Measurements from ENCODE around the gene OPCML. TPM values are rescaled to one million over a fixed set of nuclear protein-coding genes. Genes with fewer than 3 reads are reported as not detected.
A peak's percentile ranks its signal among the peaks of the same experiment; 100 is the strongest.

OPCML gene
- total RNA-seq (not detected), total RNA-seq (0 to 0.12 (median 0) reads per million in 29 experiments)
- not detected for total RNA-seq (2013)

- Mint-ChIP-seq H3K27ac (peak within 1 kb of the TSS in 1 of 2 donors; percentile 39), H3K9me3 (peaks cover 0 to 5% (median 0%) of the 10 kb centered on the region in 3 donors), H3K4me3 (no peak within 1 kb of the TSS), H3K36me3 (no peaks in the 10 kb centered on the region), H3K27me3 (peaks cover 45 to 56% of the 10 kb centered on the region in 2 donors), H3K4me1 (no peaks in the 10 kb centered on the region)
- Histone ChIP-seq H3K4me1 (ENCODE audit: control insufficient read depth in 1 of 2, extremely low read depth in 1 of 2, insufficient read depth in 2 of 2, low read length in 2 of 2) (no peaks in the 10 kb centered on the region), H3K27ac (ENCODE audit: low read length) (no peak within 1 kb of the TSS), H3K9me3 (no peaks in the 10 kb centered on the region), H3K4me3 (ENCODE audit: control insufficient read depth in 1 of 2, extremely low read depth in 1 of 2, low read length in 1 of 2) (no peak within 1 kb of the TSS), H3K36me3 (ENCODE audit: control insufficient read depth in 2 of 2, extremely low read depth in 1 of 2, insufficient read depth in 1 of 2, low read length in 1 of 2) (no peaks in the 10 kb centered on the region), H3K27me3 (replicated peaks in 1 of 2; ENCODE audit: control insufficient read depth in 2 of 2, extremely low read depth in 1 of 2, insufficient read depth in 2 of 2, low read length in 1 of 2) (peaks cover 13 to 40% of the 10 kb centered on the region in 2 experiments)
- 5% methylated on average over 19 of the region's 27 CpGs for WGBS (ENCODE audit: insufficient coverage)
- POLR2A ChIA-PET, result interaction anchor here in 1 of 2 donors (0.6 kb wide), 1 partner anchor 162 kb away, joined by 4 read pairs; no protein-coding TSS in a partner anchor
- ATAC-seq (replicated peaks in 1 of 4) (no peak), DNase-seq (no peak)
- CTCF ChIA-PET, result no interaction called here
Observed at GRCh38 chr11:133531971-133532651, at the start of gene OPCML. Gene OPCML (minus strand): TSS chr11:133532501.

GRCh38 chr11:133581091-133581490 is 48.8 kb upstream of the OPCML start:
- Mint-ChIP-seq H3K27me3 (peaks cover 0 to 2% of the 10 kb centered on the region in 2 donors), H3K4me1 (no peaks in the 10 kb centered on the region), H3K27ac (no peak overlapping the region), H3K36me3 (no peaks in the 10 kb centered on the region), H3K9me3 (peaks cover 3 to 5% (median 4%) of the 10 kb centered on the region in 3 donors), H3K4me3 (no peak overlapping the region)
- no peaks in the 10 kb centered on the region for H3K4me1 ChIP-seq (ENCODE audit: control insufficient read depth in 1 of 2, extremely low read depth in 1 of 2, insufficient read depth in 2 of 2, low read length in 2 of 2)
- peaks cover 0 to 2% of the 10 kb centered on the region in 2 experiments for H3K27me3 ChIP-seq (replicated peaks in 1 of 2; ENCODE audit: control insufficient read depth in 2 of 2, extremely low read depth in 1 of 2, insufficient read depth in 2 of 2, low read length in 1 of 2)
- ATAC-seq (replicated peaks in 1 of 4), result no peak
- ChIA-PET POLR2A (no interaction called here), CTCF (no interaction called here)
- no peak overlapping the region for H3K27ac ChIP-seq (ENCODE audit: low read length)
- no peaks in the 10 kb centered on the region for H3K9me3 ChIP-seq
- DNase-seq, result no peak
- WGBS (ENCODE audit: insufficient coverage), result 67% methylated on average over 5 of the region's 6 CpGs
- no peaks in the 10 kb centered on the region for H3K36me3 ChIP-seq (ENCODE audit: control insufficient read depth in 2 of 2, extremely low read depth in 1 of 2, insufficient read depth in 1 of 2, low read length in 1 of 2)
- H3K4me3 ChIP-seq (ENCODE audit: control insufficient read depth in 1 of 2, extremely low read depth in 1 of 2, low read length in 1 of 2), result no peak overlapping the region

- ATAC-seq (replicated peaks in 1 of 4) (no peak), DNase-seq (no peak)
- Histone ChIP-seq H3K9me3 (no peaks in the 10 kb centered on the region), H3K4me3 (ENCODE audit: control insufficient read depth in 1 of 2, extremely low read depth in 1 of 2, low read length in 1 of 2) (no peak overlapping the region), H3K4me1 (ENCODE audit: control insufficient read depth in 1 of 2, extremely low read depth in 1 of 2, insufficient read depth in 2 of 2, low read length in 2 of 2) (no peaks in the 10 kb centered on the region), H3K27me3 (replicated peaks in 1 of 2; ENCODE audit: control insufficient read depth in 2 of 2, extremely low read depth in 1 of 2, insufficient read depth in 2 of 2, low read length in 1 of 2) (peaks cover 0 to 2% of the 10 kb centered on the region in 2 experiments), H3K36me3 (ENCODE audit: control insufficient read depth in 2 of 2, extremely low read depth in 1 of 2, insufficient read depth in 1 of 2, low read length in 1 of 2) (no peaks in the 10 kb centered on the region), H3K27ac (ENCODE audit: low read length) (no peak overlapping the region)
- POLR2A ChIA-PET, result no interaction called here
- Mint-ChIP-seq H3K4me3 (no peak overlapping the region), H3K27ac (no peak overlapping the region), H3K4me1 (no peaks in the 10 kb centered on the region), H3K27me3 (peaks cover 0 to 8% of the 10 kb centered on the region in 2 donors), H3K9me3 (peaks cover 2 to 9% (median 5%) of the 10 kb centered on the region in 3 donors), H3K36me3 (no peaks in the 10 kb centered on the region)
- CTCF ChIA-PET, result no interaction called here
- WGBS (ENCODE audit: insufficient coverage), result 72% methylated on average over 33 of the region's 38 CpGs
Observed at GRCh38 chr11:133579165-133580031, 47.1 kb upstream of the OPCML start.

DNA sequence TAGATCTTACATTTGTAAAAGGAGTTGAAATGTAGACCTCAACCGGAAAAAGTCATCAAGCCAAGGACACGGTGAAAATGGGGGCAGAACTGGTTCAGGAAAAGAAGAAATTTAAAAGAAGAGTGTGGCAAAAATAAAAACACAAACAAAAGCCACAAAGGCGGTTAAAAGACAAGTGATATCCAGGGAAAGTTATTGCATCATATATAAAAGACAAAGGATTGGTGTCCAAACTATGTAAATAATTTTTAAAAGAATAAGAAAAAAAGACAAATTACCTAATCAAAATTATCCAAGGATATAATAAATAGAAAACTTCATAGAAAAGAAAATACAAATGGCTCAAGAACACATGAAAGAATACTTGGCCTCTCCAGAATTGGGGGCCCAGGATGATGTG is 45.1 kb upstream of the OPCML start:
- DNase-seq (no peak), ATAC-seq (replicated peaks in 1 of 4) (no peak)
- Histone ChIP-seq H3K36me3 (ENCODE audit: control insufficient read depth in 2 of 2, extremely low read depth in 1 of 2, insufficient read depth in 1 of 2, low read length in 1 of 2) (no peaks in the 10 kb centered on the region), H3K9me3 (no peaks in the 10 kb centered on the region), H3K4me1 (ENCODE audit: control insufficient read depth in 1 of 2, extremely low read depth in 1 of 2, insufficient read depth in 2 of 2, low read length in 2 of 2) (no peaks in the 10 kb centered on the region), H3K27ac (ENCODE audit: low read length) (no peak overlapping the region), H3K27me3 (replicated peaks in 1 of 2; ENCODE audit: control insufficient read depth in 2 of 2, extremely low read depth in 1 of 2, insufficient read depth in 2 of 2, low read length in 1 of 2) (peaks cover 0 to 2% of the 10 kb centered on the region in 2 experiments), H3K4me3 (ENCODE audit: control insufficient read depth in 1 of 2, extremely low read depth in 1 of 2, low read length in 1 of 2) (no peak overlapping the region)
- no peaks in the 10 kb centered on the region for H3K36me3 Mint-ChIP-seq
- H3K4me3 Mint-ChIP-seq, result no peak overlapping the region
- WGBS (ENCODE audit: insufficient coverage), result no CpG with 5 or more reads among the region's 3 CpGs
- H3K9me3 Mint-ChIP-seq, result peaks cover 0 to 13% (median 5%) of the 10 kb centered on the region in 3 donors
- peaks cover 5 to 8% of the 10 kb centered on the region in 2 donors for H3K27me3 Mint-ChIP-seq
- no peak overlapping the region for H3K27ac Mint-ChIP-seq
- POLR2A ChIA-PET, result no interaction called here
- CTCF ChIA-PET, result no interaction called here
- no peaks in the 10 kb centered on the region for H3K4me1 Mint-ChIP-seq

GRCh38 chr11:133576351-133576750 is 44.0 kb upstream of the OPCML start:
- no peaks in the 10 kb centered on the region for H3K4me1 ChIP-seq (ENCODE audit: control insufficient read depth in 1 of 2, extremely low read depth in 1 of 2, insufficient read depth in 2 of 2, low read length in 2 of 2)
- no peak overlapping the region for H3K27ac ChIP-seq (ENCODE audit: low read length)
- DNase-seq (no peak), ATAC-seq (replicated peaks in 1 of 4) (no peak)
- H3K4me3 ChIP-seq (ENCODE audit: control insufficient read depth in 1 of 2, extremely low read depth in 1 of 2, low read length in 1 of 2), result no peak overlapping the region
- ChIA-PET CTCF (no interaction called here), POLR2A (no interaction called here)
- no peaks in the 10 kb centered on the region for H3K36me3 ChIP-seq (ENCODE audit: control insufficient read depth in 2 of 2, extremely low read depth in 1 of 2, insufficient read depth in 1 of 2, low read length in 1 of 2)
- peaks cover 0 to 13% (median 5%) of the 10 kb centered on the region in 3 donors for H3K9me3 Mint-ChIP-seq
- H3K9me3 ChIP-seq, result no peaks in the 10 kb centered on the region
- 89% methylated on average over 16 of the region's 16 CpGs for WGBS (ENCODE audit: insufficient coverage)
- H3K27me3 ChIP-seq (replicated peaks in 1 of 2; ENCODE audit: control insufficient read depth in 2 of 2, extremely low read depth in 1 of 2, insufficient read depth in 2 of 2, low read length in 1 of 2), result peaks cover 0 to 2% of the 10 kb centered on the region in 2 experiments
- H3K27me3 Mint-ChIP-seq, result peaks cover 5 to 8% of the 10 kb centered on the region in 2 donors
- peak overlapping the region in 1 of 3 donors; percentile 23 for H3K4me3 Mint-ChIP-seq
- no peaks in the 10 kb centered on the region for H3K4me1 Mint-ChIP-seq
- H3K36me3 Mint-ChIP-seq, result no peaks in the 10 kb centered on the region
- H3K27ac Mint-ChIP-seq, result no peak overlapping the region

GRCh38 chr11:133573081-133573480 is 40.8 kb upstream of the OPCML start:
- no peaks in the 10 kb centered on the region for H3K9me3 ChIP-seq
- Mint-ChIP-seq H3K27me3 (peaks cover 5 to 6% of the 10 kb centered on the region in 2 donors), H3K27ac (no peak overlapping the region), H3K9me3 (peaks cover 0 to 7% (median 5%) of the 10 kb centered on the region in 3 donors), H3K36me3 (no peaks in the 10 kb centered on the region), H3K4me3 (no peak overlapping the region), H3K4me1 (no peaks in the 10 kb centered on the region)
- H3K36me3 ChIP-seq (ENCODE audit: control insufficient read depth in 2 of 2, extremely low read depth in 1 of 2, insufficient read depth in 1 of 2, low read length in 1 of 2), result no peaks in the 10 kb centered on the region
- H3K27ac ChIP-seq (ENCODE audit: low read length), result no peak overlapping the region
- H3K4me1 ChIP-seq (ENCODE audit: control insufficient read depth in 1 of 2, extremely low read depth in 1 of 2, insufficient read depth in 2 of 2, low read length in 2 of 2), result no peaks in the 10 kb centered on the region
- ChIA-PET POLR2A (no interaction called here), CTCF (no interaction called here)
- H3K4me3 ChIP-seq (ENCODE audit: control insufficient read depth in 1 of 2, extremely low read depth in 1 of 2, low read length in 1 of 2), result no peak overlapping the region
- ATAC-seq (replicated peaks in 1 of 4), result no peak
- H3K27me3 ChIP-seq (replicated peaks in 1 of 2; ENCODE audit: control insufficient read depth in 2 of 2, extremely low read depth in 1 of 2, insufficient read depth in 2 of 2, low read length in 1 of 2), result no peaks in the 10 kb centered on the region
- WGBS (ENCODE audit: insufficient coverage), result 83% methylated on average over 1 of the region's 1 CpG
- no peak for DNase-seq
